HepG2 (cell line): ENCODE data around the gene PSMC5. TPM values are rescaled to one million over a fixed set of nuclear protein-coding genes. Genes with fewer than 3 reads are reported as not detected.

Source experiments
- AKAP8 ChIP-seq: sonication (generic); formaldehyde crosslinking; IDR thresholded peaks from 2 replicates; pipeline ENCODE4 v1.5.1; 2020; ENCODE audit warnings: mild to moderate bottlenecking, missing genetic modification reagents
- EZH2 ChIP-seq: conservative IDR thresholded peaks from 2 replicates; pipeline ENCODE4 v1.6.1; 2012; ENCODE audit warnings: mild to moderate bottlenecking, low read depth, low read length, moderate library complexity
- HNRNPL ChIP-seq: fragments of 200-400 bp; formaldehyde crosslinking; IDR thresholded peaks from 2 replicates; pipeline ENCODE4 v1.6.1; 2017; ENCODE audit warnings: mild to moderate bottlenecking, low read depth, low read length
- KLF15 ChIP-seq: sonication (generic); formaldehyde crosslinking; IDR thresholded peaks from 2 replicates; pipeline ENCODE4 v1.8.1; 2023; ENCODE audit warnings: borderline replicate concordance, mild to moderate bottlenecking, inconsistent platforms, missing genetic modification reagents, mixed read lengths
- MYNN ChIP-seq: sonication (generic); formaldehyde crosslinking; IDR thresholded peaks from 2 replicates; pipeline ENCODE4 v1.4.0; 2020; ENCODE audit warnings: mild to moderate bottlenecking, low read depth, missing genetic modification reagents
- NCOA2 ChIP-seq: sonication (generic); formaldehyde crosslinking; IDR thresholded peaks from 2 replicates; pipeline ENCODE4 v1.8.0; 2022; ENCODE audit warnings: inconsistent platforms
- POLR2AphosphoS5 ChIP-seq: IDR thresholded peaks from 2 replicates; pipeline ENCODE4 v1.6.1; 2012; ENCODE audit warnings: low read depth, low read length
- SKI ChIP-seq: fragments of 450-650 bp; IDR thresholded peaks from one replicate; pipeline ENCODE4 v1.6.1; 2018; ENCODE audit warnings: mild to moderate bottlenecking; ENCODE audit not compliant: partially characterized antibody
- ZNF720 ChIP-seq: sonication (generic); formaldehyde crosslinking; IDR thresholded peaks from 2 replicates; pipeline ENCODE4 v1.4.0; 2020; ENCODE audit warnings: missing genetic modification reagents
- ZNF777 ChIP-seq: sonication (generic); formaldehyde crosslinking; IDR thresholded peaks from 2 replicates; pipeline ENCODE4 v1.4.0; 2020; ENCODE audit warnings: missing genetic modification reagents
- polyA plus RNA-seq, 8 experiments: library from polyadenylated mRNA; depleted of rRNA in 3 of 8; stranded (reverse) in 7 of 8; unstranded in 1 of 8; fragments of >200 nt; fragmentation: Illumina TruSeq in 4 of 8; extraction: Trizol in 4 of 8; gene quantifications; 2 replicates each; pipeline versions ENCODE4 v1.2.1 to v1.2.3, GENCODE V29; 2011 to 2016; ENCODE audit warnings: low read depth in 4 of 8, missing spikeins in 1 of 8, mixed read lengths in 1 of 8; ENCODE audit not compliant: insufficient read depth in 1 of 8
- total RNA-seq, 5 experiments: library from RNA; depleted of rRNA; stranded (reverse); fragments of >200 nt; fragmentation: Illumina TruSeq; extraction: Trizol; gene quantifications; 2 replicates each; pipeline ENCODE4 v1.2.3, GENCODE V29; 2016; ENCODE audit warnings: low read depth in 1 of 5
- TF ChIP-seq, protein P1 (sequence below): sonication (generic); formaldehyde crosslinking; IDR thresholded peaks from 2 replicates; pipeline ENCODE4 v1.9.0; 2021; ENCODE audit warnings: mild to moderate bottlenecking, missing genetic modification reagents
- TF ChIP-seq, protein P2 (sequence below): sonication (generic); formaldehyde crosslinking; IDR thresholded peaks from 2 replicates; pipeline ENCODE4 v1.5.0; 2020; ENCODE audit warnings: missing genetic modification reagents, mild to moderate bottlenecking, borderline replicate concordance
- TF ChIP-seq, protein P3 (sequence below): sonication (generic); formaldehyde crosslinking; IDR thresholded peaks from 2 replicates; pipeline ENCODE4 v1.4.0; 2020; ENCODE audit warnings: mild to moderate bottlenecking, missing genetic modification reagents
- TF ChIP-seq, protein P4 (sequence below): sonication (generic); formaldehyde crosslinking; IDR thresholded peaks from 2 replicates; pipeline ENCODE4 v1.8.0; 2023; ENCODE audit warnings: mild to moderate bottlenecking, missing genetic modification reagents
- TF ChIP-seq, protein P5 (sequence below): sonication (generic); formaldehyde crosslinking; IDR thresholded peaks from 2 replicates; pipeline ENCODE4 v1.4.0; 2020; ENCODE audit warnings: missing genetic modification reagents, mild to moderate bottlenecking, borderline replicate concordance

The PSMC5 gene
- total and polyA plus RNA-seq, 2 of the 13 experiments (the other 11 are each of a cell fraction or from before 2014, with no cell fraction given), result 35.3 to 128 TPM

DNA sequence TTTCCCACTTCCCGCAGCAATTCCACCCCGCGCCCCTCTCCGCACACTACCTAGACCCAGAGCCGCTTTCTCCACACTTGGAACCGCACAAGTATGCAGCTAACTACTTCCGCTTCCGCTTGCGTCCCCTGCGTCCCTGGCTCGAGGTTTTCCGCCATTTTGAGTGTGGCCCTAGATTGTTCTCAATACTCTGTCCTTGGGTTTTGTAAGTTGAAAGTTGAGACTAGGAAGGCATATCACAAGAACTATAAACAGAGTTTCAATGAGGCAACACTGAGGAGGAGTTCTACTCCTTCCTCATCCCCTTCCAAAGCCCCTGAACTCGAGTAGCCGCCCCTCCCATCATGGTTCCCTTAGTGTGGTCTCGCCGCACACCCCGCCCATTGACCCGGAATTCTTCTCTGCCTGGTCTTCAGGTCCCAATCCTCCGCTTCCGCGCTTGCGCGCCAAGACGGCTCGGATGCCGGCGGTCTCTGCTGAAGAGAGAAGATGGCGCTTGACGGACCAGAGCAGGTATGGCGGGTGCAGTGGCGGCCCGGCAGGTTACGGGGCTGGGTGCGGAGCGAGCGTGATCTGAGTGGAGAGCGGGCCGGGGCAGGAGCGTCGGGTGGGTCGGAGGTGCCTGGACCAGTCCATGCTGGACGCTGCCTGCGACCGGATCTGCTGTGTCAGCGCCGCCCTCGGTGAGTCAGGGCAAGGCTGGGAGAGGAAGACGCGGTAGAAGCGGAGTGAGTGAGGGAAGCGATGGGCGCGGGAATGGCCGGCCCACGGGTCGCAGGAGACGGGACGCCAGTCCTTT, at the start of gene PSMC5, which contains the start of gene FTSJ3 (continued):
- TF ChIP-seq, protein P1, sequence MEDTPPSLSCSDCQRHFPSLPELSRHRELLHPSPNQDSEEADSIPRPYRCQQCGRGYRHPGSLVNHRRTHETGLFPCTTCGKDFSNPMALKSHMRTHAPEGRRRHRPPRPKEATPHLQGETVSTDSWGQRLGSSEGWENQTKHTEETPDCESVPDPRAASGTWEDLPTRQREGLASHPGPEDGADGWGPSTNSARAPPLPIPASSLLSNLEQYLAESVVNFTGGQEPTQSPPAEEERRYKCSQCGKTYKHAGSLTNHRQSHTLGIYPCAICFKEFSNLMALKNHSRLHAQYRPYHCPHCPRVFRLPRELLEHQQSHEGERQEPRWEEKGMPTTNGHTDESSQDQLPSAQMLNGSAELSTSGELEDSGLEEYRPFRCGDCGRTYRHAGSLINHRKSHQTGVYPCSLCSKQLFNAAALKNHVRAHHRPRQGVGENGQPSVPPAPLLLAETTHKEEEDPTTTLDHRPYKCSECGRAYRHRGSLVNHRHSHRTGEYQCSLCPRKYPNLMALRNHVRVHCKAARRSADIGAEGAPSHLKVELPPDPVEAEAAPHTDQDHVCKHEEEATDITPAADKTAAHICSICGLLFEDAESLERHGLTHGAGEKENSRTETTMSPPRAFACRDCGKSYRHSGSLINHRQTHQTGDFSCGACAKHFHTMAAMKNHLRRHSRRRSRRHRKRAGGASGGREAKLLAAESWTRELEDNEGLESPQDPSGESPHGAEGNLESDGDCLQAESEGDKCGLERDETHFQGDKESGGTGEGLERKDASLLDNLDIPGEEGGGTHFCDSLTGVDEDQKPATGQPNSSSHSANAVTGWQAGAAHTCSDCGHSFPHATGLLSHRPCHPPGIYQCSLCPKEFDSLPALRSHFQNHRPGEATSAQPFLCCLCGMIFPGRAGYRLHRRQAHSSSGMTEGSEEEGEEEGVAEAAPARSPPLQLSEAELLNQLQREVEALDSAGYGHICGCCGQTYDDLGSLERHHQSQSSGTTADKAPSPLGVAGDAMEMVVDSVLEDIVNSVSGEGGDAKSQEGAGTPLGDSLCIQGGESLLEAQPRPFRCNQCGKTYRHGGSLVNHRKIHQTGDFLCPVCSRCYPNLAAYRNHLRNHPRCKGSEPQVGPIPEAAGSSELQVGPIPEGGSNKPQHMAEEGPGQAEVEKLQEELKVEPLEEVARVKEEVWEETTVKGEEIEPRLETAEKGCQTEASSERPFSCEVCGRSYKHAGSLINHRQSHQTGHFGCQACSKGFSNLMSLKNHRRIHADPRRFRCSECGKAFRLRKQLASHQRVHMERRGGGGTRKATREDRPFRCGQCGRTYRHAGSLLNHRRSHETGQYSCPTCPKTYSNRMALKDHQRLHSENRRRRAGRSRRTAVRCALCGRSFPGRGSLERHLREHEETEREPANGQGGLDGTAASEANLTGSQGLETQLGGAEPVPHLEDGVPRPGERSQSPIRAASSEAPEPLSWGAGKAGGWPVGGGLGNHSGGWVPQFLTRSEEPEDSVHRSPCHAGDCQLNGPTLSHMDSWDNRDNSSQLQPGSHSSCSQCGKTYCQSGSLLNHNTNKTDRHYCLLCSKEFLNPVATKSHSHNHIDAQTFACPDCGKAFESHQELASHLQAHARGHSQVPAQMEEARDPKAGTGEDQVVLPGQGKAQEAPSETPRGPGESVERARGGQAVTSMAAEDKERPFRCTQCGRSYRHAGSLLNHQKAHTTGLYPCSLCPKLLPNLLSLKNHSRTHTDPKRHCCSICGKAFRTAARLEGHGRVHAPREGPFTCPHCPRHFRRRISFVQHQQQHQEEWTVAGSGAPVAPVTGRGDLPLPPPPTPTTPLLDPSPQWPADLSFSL (CRISPR knock-in tag), result no peak
- TF ChIP-seq KLF15 (CRISPR knock-in tag) (no peak; the same call in 1 of the 2 replicates), AKAP8 (CRISPR knock-in tag) (peak; percentile 77; the same call in 1 of the 2 replicates), NCOA2 (CRISPR knock-in tag) (peak; percentile 62), MYNN (CRISPR knock-in tag) (no peak; the same call in 1 of the 2 replicates), EZH2 (no peak), SKI (no peak), ZNF720 (CRISPR knock-in tag) (peak; percentile 39; the same call in 1 of the 2 replicates), ZNF777 (CRISPR knock-in tag) (peak; percentile 84), POLR2AphosphoS5 (peak; percentile 91), HNRNPL (0 out of 2 replicates have a peak, but pooled peaks have one; percentile 13)
- TF ChIP-seq, protein P2, sequence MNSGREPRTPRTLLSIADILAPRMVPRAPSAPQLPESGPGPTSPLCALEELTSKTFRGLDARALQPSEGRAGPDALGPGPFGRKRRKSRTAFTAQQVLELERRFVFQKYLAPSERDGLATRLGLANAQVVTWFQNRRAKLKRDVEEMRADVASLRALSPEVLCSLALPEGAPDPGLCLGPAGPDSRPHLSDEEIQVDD (CRISPR knock-in tag), result no peak; the same call in 1 of the 2 replicates
- TF ChIP-seq, protein P3, sequence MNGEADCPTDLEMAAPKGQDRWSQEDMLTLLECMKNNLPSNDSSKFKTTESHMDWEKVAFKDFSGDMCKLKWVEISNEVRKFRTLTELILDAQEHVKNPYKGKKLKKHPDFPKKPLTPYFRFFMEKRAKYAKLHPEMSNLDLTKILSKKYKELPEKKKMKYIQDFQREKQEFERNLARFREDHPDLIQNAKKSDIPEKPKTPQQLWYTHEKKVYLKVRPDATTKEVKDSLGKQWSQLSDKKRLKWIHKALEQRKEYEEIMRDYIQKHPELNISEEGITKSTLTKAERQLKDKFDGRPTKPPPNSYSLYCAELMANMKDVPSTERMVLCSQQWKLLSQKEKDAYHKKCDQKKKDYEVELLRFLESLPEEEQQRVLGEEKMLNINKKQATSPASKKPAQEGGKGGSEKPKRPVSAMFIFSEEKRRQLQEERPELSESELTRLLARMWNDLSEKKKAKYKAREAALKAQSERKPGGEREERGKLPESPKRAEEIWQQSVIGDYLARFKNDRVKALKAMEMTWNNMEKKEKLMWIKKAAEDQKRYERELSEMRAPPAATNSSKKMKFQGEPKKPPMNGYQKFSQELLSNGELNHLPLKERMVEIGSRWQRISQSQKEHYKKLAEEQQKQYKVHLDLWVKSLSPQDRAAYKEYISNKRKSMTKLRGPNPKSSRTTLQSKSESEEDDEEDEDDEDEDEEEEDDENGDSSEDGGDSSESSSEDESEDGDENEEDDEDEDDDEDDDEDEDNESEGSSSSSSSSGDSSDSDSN (CRISPR knock-in tag), result peak; percentile 95
- TF ChIP-seq, protein P4, sequence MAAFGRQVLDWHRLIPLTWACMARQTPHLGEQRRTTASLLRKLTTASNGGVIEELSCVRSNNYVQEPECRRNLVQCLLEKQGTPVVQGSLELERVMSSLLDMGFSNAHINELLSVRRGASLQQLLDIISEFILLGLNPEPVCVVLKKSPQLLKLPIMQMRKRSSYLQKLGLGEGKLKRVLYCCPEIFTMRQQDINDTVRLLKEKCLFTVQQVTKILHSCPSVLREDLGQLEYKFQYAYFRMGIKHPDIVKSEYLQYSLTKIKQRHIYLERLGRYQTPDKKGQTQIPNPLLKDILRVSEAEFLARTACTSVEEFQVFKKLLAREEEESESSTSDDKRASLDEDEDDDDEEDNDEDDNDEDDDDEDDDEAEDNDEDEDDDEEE, result peak; percentile 96
- TF ChIP-seq, protein P5, sequence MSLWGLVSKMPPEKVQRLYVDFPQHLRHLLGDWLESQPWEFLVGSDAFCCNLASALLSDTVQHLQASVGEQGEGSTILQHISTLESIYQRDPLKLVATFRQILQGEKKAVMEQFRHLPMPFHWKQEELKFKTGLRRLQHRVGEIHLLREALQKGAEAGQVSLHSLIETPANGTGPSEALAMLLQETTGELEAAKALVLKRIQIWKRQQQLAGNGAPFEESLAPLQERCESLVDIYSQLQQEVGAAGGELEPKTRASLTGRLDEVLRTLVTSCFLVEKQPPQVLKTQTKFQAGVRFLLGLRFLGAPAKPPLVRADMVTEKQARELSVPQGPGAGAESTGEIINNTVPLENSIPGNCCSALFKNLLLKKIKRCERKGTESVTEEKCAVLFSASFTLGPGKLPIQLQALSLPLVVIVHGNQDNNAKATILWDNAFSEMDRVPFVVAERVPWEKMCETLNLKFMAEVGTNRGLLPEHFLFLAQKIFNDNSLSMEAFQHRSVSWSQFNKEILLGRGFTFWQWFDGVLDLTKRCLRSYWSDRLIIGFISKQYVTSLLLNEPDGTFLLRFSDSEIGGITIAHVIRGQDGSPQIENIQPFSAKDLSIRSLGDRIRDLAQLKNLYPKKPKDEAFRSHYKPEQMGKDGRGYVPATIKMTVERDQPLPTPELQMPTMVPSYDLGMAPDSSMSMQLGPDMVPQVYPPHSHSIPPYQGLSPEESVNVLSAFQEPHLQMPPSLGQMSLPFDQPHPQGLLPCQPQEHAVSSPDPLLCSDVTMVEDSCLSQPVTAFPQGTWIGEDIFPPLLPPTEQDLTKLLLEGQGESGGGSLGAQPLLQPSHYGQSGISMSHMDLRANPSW (CRISPR knock-in tag), result no peak; the same call in 1 of the 2 replicates
